ENCODE measurements around the gene DCAF8L2. TPM values are rescaled to one million over a fixed set of nuclear protein-coding genes. Genes with fewer than 3 reads are reported as not detected.

The DCAF8L2 gene
- total and polyA plus RNA-seq, 10 of the 15 experiments (the other 5 are each of a cell fraction or from before 2014, with no cell fraction given): not detected

- H3K9ac ChIP-seq (ENCODE audit: control insufficient read depth, insufficient read depth, low read length): no peak overlapping the region
- H4K20me1 ChIP-seq (ENCODE audit: control insufficient read depth, insufficient read depth): no peaks in the 10 kb centered on the region
- SMC1A ChIA-PET (ENCODE audit: uncharacterized antibody, unreplicated experiment): interaction anchor here (1.5 kb wide), 1 partner anchor 20 kb away, joined by 4 read pairs; no protein-coding TSS in a partner anchor
- no peaks in the 10 kb centered on the region for H3K4me1 ChIP-seq (ENCODE audit: control insufficient read depth, insufficient read depth, low read length)
- no peak overlapping the region for H3K4me2 ChIP-seq (ENCODE audit: control insufficient read depth, insufficient read depth)
- H3K27ac ChIP-seq (ENCODE audit: control insufficient read depth, insufficient read depth): no peak overlapping the region
- BruUV-seq (replicated peaks): no TSS peak
- no peak overlapping the region for H3K4me3 ChIP-seq
- DNase-seq (ENCODE audit: low read depth, low spot score) (no peak), FAIRE-seq (no peak), ATAC-seq (no peak)
- CTCF ChIA-PET: no interaction called here
- intact Hi-C loops (cut with micrococcal nuclease; ENCODE audit: unreplicated experiment): no loop called here
- H2AFZ ChIP-seq (ENCODE audit: control insufficient read depth, low read depth, low read length): no peak overlapping the region
- 5% methylated on average over 1 of the region's 1 CpG for WGBS (ENCODE audit: insufficient coverage, insufficient replicate concordance, low lambda C conversion rate, missing lambda C conversion rate)
- in situ Hi-C loops (cut with MboI): no loop called here
- no peak for TF ChIP-seq BMI1 (IDR thresholded peaks at IDR 0.05; ENCODE audit: borderline replicate concordance)
- TF ChIP-seq KAT2A (conservative IDR thresholded peaks at IDR 0.05; ENCODE audit: control insufficient read depth, low read depth, low read length): no peak
- TF ChIP-seq IRF3 (IDR thresholded peaks at IDR 0.05): no peak
- no peak for TF ChIP-seq NFYB (IDR thresholded peaks at IDR 0.05; ENCODE audit: insufficient read depth, low read depth, low read length)
- no peak for TF ChIP-seq NR2F1 (conservative IDR thresholded peaks at IDR 0.05)
- no peak for TF ChIP-seq LARP7 (IDR thresholded peaks at IDR 0.05)
- no peak for TF ChIP-seq SREBF1 (IDR thresholded peaks at IDR 0.05; ENCODE audit: low read length)
- TF ChIP-seq ZBTB40 (IDR thresholded peaks at IDR 0.05; ENCODE audit: borderline replicate concordance): no peak
- no peak for TF ChIP-seq BACH1 (IDR thresholded peaks at IDR 0.05; ENCODE audit: borderline replicate concordance)
- no peak for TF ChIP-seq NRF1 (conservative IDR thresholded peaks at IDR 0.05; ENCODE audit: low read depth, low read length)
- POLR2A ChIA-PET: interaction anchor here (0.6 kb wide), 2 partner anchors 72 to 83 kb away, joined by 3 read pairs; no protein-coding TSS in a partner anchor
- H3K9me3 ChIP-seq (replicated peaks; ENCODE audit: control insufficient read depth, insufficient read depth, low read length): no peaks in the 10 kb centered on the region
- H3K36me3 ChIP-seq (ENCODE audit: control insufficient read depth in 2 of 2, insufficient read depth in 2 of 2, low read length in 1 of 2): no peaks in the 10 kb centered on the region
- no peaks in the 10 kb centered on the region for H3K27me3 ChIP-seq (replicated peaks in 1 of 2; ENCODE audit: control insufficient read depth in 2 of 2, insufficient read depth in 2 of 2, low read length in 1 of 2)
- H3K79me2 ChIP-seq (ENCODE audit: control insufficient read depth, insufficient read depth, low read length): no peaks in the 10 kb centered on the region
- RAD21 ChIA-PET (ENCODE audit: unreplicated experiment): no interaction called here
These were observed 207.4 kb downstream of the DCAF8L2 start for GRCh38 chrX:27797575-27797974.

Other genes with a start within 250 kb of the DCAF8L2 start
- not detected in 2 replicates for gene PPP4R3C, start 127.0 kb upstream of the DCAF8L2 start, total RNA-seq (2014; rRNA removed)
- not detected in 2 replicates for gene PPP4R3C, start 127.0 kb upstream of the DCAF8L2 start, total RNA-seq (2014; rRNA removed; fragmentation: Illumina TruSeq; extraction: Trizol)
- not detected in 2 replicates for gene PPP4R3C, start 127.0 kb upstream of the DCAF8L2 start, total RNA-seq (2021)
- 0.24 and 0.53 TPM in 2 replicates for gene PPP4R3C, start 127.0 kb upstream of the DCAF8L2 start, polyA plus RNA-seq (2011; rRNA removed)
- gene PPP4R3C, start 127.0 kb upstream of the DCAF8L2 start, polyA plus RNA-seq (2014; fragmentation: Illumina TruSeq; extraction: Trizol): 0.24 TPM in 1 of 2 replicates, not detected in the other
- gene PPP4R3C, start 127.0 kb upstream of the DCAF8L2 start, polyA plus RNA-seq (2014; fragmentation: Nextera tagmentation; extraction: Ambion mirVana): not detected
- gene PPP4R3C, start 127.0 kb upstream of the DCAF8L2 start, polyA plus RNA-seq (2014; rRNA removed): not detected in 2 replicates
- not detected for gene PPP4R3C, start 127.0 kb upstream of the DCAF8L2 start, polyA plus RNA-seq (2016; fragmentation: Nextera tagmentation; extraction: Ambion mirVana)
- not detected in 2 replicates for gene MAGEB10, start 217.6 kb downstream of the DCAF8L2 start, total RNA-seq (2014; rRNA removed)
- gene MAGEB10, start 217.6 kb downstream of the DCAF8L2 start, total RNA-seq (2014; rRNA removed; fragmentation: Illumina TruSeq; extraction: Trizol): not detected in 2 replicates
- not detected in 2 replicates for gene MAGEB10, start 217.6 kb downstream of the DCAF8L2 start, total RNA-seq (2021)
- not detected in 2 replicates for gene MAGEB10, start 217.6 kb downstream of the DCAF8L2 start, polyA plus RNA-seq (2011; rRNA removed)
- not detected in 2 replicates for gene MAGEB10, start 217.6 kb downstream of the DCAF8L2 start, polyA plus RNA-seq (2014; fragmentation: Illumina TruSeq; extraction: Trizol)
- gene MAGEB10, start 217.6 kb downstream of the DCAF8L2 start, polyA plus RNA-seq (2014; fragmentation: Nextera tagmentation; extraction: Ambion mirVana): not detected
- not detected in 2 replicates for gene MAGEB10, start 217.6 kb downstream of the DCAF8L2 start, polyA plus RNA-seq (2014; rRNA removed)
- not detected for gene MAGEB10, start 217.6 kb downstream of the DCAF8L2 start, polyA plus RNA-seq (2016; fragmentation: Nextera tagmentation; extraction: Ambion mirVana)

All from GM12878 (cell line).